ENCODE data around the gene ITGB3.

GRCh38 chr17:47210105-47210504 lies 43.5 kb upstream of the ITGB3 start:
- TF ChIP-seq EZH2phosphoT487 (IDR thresholded peaks at IDR 0.05; ENCODE audit: low read depth) (no peak), CTCF (IDR thresholded peaks at IDR 0.05; ENCODE audit: low read depth, low read length) (no peak)
